ENCODE data around the gene OR2M3.

OR2M3 gene, protein sequence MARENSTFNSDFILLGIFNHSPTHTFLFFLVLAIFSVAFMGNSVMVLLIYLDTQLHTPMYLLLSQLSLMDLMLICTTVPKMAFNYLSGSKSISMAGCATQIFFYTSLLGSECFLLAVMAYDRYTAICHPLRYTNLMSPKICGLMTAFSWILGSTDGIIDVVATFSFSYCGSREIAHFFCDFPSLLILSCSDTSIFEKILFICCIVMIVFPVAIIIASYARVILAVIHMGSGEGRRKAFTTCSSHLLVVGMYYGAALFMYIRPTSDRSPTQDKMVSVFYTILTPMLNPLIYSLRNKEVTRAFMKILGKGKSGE

DNA sequence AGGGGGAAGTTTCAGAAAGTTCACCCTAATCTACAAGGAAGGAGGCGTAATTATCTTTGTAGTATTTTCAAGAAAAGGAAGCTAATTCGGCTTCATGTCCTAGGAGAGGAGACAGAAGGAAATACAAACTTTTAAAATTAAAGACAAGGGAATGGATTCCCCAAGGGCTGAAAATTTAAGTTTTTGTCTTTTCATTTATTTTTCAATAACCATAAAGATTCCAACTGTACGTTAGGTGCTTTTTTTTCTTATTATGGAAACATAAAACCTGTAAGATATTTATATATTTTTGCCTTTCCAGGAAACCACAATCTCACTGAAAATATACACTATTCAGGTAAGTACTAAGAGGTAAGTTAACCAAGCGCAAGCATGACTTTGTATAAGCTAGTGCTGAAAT, at the start of gene OR2M3:
Gene OR2M3, plus strand, starts transcription at position 301 of the 400 bp plus-strand sequence. CDS start 5,803 bp downstream, outside the sequence.
- no peak for TF ChIP-seq ZNF654 (tag by site-specific recombination; IDR thresholded peaks at IDR 0.05; ENCODE audit: low read depth)
- no peak for TF ChIP-seq HOXD13 (CRISPR knock-in tag; IDR thresholded peaks at IDR 0.05; ENCODE audit: borderline replicate concordance)
- TF ChIP-seq ZNF211 (tag by site-specific recombination; IDR thresholded peaks at IDR 0.05; ENCODE audit: low read depth) = no peak
- TF ChIP-seq, protein P1, sequence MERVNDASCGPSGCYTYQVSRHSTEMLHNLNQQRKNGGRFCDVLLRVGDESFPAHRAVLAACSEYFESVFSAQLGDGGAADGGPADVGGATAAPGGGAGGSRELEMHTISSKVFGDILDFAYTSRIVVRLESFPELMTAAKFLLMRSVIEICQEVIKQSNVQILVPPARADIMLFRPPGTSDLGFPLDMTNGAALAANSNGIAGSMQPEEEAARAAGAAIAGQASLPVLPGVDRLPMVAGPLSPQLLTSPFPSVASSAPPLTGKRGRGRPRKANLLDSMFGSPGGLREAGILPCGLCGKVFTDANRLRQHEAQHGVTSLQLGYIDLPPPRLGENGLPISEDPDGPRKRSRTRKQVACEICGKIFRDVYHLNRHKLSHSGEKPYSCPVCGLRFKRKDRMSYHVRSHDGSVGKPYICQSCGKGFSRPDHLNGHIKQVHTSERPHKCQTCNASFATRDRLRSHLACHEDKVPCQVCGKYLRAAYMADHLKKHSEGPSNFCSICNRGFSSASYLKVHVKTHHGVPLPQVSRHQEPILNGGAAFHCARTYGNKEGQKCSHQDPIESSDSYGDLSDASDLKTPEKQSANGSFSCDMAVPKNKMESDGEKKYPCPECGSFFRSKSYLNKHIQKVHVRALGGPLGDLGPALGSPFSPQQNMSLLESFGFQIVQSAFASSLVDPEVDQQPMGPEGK (tag by site-specific recombination; IDR thresholded peaks at IDR 0.05) = no peak
- TF ChIP-seq, protein P2, sequence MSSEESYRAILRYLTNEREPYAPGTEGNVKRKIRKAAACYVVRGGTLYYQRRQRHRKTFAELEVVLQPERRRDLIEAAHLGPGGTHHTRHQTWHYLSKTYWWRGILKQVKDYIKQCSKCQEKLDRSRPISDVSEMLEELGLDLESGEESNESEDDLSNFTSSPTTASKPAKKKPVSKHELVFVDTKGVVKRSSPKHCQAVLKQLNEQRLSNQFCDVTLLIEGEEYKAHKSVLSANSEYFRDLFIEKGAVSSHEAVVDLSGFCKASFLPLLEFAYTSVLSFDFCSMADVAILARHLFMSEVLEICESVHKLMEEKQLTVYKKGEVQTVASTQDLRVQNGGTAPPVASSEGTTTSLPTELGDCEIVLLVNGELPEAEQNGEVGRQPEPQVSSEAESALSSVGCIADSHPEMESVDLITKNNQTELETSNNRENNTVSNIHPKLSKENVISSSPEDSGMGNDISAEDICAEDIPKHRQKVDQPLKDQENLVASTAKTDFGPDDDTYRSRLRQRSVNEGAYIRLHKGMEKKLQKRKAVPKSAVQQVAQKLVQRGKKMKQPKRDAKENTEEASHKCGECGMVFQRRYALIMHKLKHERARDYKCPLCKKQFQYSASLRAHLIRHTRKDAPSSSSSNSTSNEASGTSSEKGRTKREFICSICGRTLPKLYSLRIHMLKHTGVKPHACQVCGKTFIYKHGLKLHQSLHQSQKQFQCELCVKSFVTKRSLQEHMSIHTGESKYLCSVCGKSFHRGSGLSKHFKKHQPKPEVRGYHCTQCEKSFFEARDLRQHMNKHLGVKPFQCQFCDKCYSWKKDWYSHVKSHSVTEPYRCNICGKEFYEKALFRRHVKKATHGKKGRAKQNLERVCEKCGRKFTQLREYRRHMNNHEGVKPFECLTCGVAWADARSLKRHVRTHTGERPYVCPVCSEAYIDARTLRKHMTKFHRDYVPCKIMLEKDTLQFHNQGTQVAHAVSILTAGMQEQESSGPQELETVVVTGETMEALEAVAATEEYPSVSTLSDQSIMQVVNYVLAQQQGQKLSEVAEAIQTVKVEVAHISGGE (tag by site-specific recombination; conservative IDR thresholded peaks at IDR 0.05; ENCODE audit: low read depth) = no peak
- TF ChIP-seq, protein P3, sequence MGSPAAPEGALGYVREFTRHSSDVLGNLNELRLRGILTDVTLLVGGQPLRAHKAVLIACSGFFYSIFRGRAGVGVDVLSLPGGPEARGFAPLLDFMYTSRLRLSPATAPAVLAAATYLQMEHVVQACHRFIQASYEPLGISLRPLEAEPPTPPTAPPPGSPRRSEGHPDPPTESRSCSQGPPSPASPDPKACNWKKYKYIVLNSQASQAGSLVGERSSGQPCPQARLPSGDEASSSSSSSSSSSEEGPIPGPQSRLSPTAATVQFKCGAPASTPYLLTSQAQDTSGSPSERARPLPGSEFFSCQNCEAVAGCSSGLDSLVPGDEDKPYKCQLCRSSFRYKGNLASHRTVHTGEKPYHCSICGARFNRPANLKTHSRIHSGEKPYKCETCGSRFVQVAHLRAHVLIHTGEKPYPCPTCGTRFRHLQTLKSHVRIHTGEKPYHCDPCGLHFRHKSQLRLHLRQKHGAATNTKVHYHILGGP (tag by site-specific recombination; IDR thresholded peaks at IDR 0.05) = no peak
- TF ChIP-seq SP3 (tag by site-specific recombination; IDR thresholded peaks at IDR 0.05) = no peak
- no peak for TF ChIP-seq GFI1B (tag by site-specific recombination; IDR thresholded peaks at IDR 0.05)
- no peak for TF ChIP-seq PRDM1 (tag by site-specific recombination; IDR thresholded peaks at IDR 0.05)
- TF ChIP-seq, protein P4, sequence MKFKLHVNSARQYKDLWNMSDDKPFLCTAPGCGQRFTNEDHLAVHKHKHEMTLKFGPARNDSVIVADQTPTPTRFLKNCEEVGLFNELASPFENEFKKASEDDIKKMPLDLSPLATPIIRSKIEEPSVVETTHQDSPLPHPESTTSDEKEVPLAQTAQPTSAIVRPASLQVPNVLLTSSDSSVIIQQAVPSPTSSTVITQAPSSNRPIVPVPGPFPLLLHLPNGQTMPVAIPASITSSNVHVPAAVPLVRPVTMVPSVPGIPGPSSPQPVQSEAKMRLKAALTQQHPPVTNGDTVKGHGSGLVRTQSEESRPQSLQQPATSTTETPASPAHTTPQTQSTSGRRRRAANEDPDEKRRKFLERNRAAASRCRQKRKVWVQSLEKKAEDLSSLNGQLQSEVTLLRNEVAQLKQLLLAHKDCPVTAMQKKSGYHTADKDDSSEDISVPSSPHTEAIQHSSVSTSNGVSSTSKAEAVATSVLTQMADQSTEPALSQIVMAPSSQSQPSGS (tag by site-specific recombination; IDR thresholded peaks at IDR 0.05; ENCODE audit: low read depth) = no peak
- no peak for TF ChIP-seq ZNF596 (tag by site-specific recombination; IDR thresholded peaks at IDR 0.05)
- TF ChIP-seq MZF1 (tag by site-specific recombination; IDR thresholded peaks at IDR 0.05; ENCODE audit: borderline replicate concordance) = no peak
- no peak for TF ChIP-seq YY2 (tag by site-specific recombination; IDR thresholded peaks at IDR 0.05)
- TF ChIP-seq ZNF138 (tag by site-specific recombination; IDR thresholded peaks at IDR 0.05; ENCODE audit: borderline replicate concordance) = no peak
- TF ChIP-seq ZNF433 (tag by site-specific recombination; IDR thresholded peaks at IDR 0.05; ENCODE audit: low read depth) = no peak
- TF ChIP-seq, protein P5, sequence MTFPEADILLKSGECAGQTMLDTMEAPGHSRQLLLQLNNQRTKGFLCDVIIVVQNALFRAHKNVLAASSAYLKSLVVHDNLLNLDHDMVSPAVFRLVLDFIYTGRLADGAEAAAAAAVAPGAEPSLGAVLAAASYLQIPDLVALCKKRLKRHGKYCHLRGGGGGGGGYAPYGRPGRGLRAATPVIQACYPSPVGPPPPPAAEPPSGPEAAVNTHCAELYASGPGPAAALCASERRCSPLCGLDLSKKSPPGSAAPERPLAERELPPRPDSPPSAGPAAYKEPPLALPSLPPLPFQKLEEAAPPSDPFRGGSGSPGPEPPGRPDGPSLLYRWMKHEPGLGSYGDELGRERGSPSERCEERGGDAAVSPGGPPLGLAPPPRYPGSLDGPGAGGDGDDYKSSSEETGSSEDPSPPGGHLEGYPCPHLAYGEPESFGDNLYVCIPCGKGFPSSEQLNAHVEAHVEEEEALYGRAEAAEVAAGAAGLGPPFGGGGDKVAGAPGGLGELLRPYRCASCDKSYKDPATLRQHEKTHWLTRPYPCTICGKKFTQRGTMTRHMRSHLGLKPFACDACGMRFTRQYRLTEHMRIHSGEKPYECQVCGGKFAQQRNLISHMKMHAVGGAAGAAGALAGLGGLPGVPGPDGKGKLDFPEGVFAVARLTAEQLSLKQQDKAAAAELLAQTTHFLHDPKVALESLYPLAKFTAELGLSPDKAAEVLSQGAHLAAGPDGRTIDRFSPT (tag by site-specific recombination; IDR thresholded peaks at IDR 0.05) = no peak
- no peak for TF ChIP-seq ZNF571 (tag by site-specific recombination; IDR thresholded peaks at IDR 0.05)
- Histone ChIP-seq H3K4me1 (ENCODE audit: control insufficient read depth, insufficient read depth, low read length) (no peaks in the 10 kb centered on the region), H3K9me3 (ENCODE audit: control insufficient read depth, insufficient read depth, low read depth, low read length) (no peaks in the 10 kb centered on the region), H3K27ac (ENCODE audit: extremely low read depth, low read depth, low read length) (no peak within 1 kb of the TSS), H3K36me3 (ENCODE audit: control insufficient read depth in 2 of 2, insufficient read depth in 1 of 2, low read length in 2 of 2) (no peaks in the 10 kb centered on the region), H3K4me3 (ENCODE audit: low read depth, low read length) (no peak within 1 kb of the TSS)
- ChIA-PET CTCF (no interaction called here), POLR2A (no interaction called here)
